ENCODE measurements around the gene SLC35F1.

Gene SLC35F1

DNA sequence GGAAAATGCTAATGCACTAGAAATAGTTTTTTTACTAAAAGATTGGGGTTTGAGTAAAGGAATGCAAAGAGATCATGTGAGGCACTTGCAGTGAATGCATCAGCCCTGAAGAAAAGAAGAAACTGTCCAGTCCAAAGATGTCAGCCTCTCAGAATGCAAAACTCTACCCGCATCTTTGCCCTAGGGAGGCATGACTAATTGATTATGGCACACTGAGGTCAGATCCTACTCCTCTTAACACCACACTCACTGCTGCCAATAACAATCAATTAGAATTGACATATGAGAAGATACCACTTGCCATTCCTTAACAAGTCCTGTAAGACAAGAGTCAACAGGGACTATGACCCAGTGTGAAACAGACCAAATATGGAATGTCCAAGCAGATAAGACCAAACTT, 378.7 kb downstream of the SLC35F1 start:
- DNase-seq, result no peak

DNA sequence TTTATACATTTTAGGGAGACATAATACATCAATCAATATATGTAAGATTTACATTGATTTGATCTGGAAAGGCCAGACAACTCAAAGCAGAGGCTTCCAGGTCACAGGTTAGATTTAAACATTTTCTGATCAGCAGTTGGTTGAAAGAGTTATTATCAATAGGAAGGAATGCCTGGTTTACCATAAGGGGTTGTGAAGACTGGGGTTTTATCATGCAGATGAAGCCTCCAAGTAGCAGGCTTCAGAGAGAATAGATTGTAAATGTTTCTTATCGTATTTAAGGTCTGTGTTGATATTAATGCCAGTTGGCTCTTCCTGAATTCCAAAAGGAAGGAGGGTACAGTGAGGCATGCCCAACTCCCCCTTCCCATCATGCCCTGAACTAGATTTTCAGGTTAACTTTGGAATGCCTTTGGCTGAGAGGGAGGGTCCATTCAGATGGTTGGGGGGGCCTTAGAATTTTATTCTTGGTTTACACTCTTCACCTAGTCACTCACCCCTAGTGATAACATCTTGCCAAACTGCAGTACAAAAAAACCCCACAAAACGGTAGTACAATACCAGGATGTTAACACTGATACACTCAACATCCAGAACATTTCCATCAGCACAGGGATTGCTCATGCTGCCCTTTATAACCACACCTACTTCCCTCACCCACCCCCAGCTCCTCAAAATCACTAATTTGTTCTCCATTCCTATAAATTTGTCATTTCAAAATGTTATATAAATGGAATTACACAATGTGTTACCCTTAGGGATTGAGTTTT, 381.5 kb downstream of the SLC35F1 start:
- DNase-seq, result no peak

- DNase-seq, result no peak
These were observed 385.5 kb downstream of the SLC35F1 start for GRCh38 chr6:118292558-118292957.

- DNase-seq, result no peak
These were observed 387.8 kb downstream of the SLC35F1 start for GRCh38 chr6:118294906-118295305.

- DNase-seq, result no peak
These were observed 388.3 kb downstream of the SLC35F1 start for GRCh38 chr6:118295336-118295735.

- no peak for DNase-seq
These were observed 389.3 kb downstream of the SLC35F1 start for GRCh38 chr6:118296129-118296901.

DNA sequence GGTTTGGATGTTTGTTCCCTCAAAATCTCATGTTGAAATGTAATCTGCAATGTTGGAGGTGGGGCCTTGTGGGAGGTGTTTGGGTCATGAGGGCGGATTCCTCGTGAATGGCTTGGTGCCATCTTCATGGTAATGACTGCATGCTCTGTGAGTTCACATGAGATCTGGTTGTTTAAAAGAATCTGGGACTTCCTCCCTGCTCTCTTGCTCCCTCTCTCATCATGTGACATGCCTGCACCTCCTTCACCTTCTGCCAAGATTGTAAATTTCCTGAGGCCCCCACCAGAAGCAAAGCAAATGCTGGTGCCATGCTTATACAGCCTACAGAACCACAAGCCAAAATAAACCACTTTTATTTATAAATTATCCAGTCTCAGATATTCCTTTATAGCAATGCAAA, 390.8 kb downstream of the SLC35F1 start:
- no peak for DNase-seq

DNA sequence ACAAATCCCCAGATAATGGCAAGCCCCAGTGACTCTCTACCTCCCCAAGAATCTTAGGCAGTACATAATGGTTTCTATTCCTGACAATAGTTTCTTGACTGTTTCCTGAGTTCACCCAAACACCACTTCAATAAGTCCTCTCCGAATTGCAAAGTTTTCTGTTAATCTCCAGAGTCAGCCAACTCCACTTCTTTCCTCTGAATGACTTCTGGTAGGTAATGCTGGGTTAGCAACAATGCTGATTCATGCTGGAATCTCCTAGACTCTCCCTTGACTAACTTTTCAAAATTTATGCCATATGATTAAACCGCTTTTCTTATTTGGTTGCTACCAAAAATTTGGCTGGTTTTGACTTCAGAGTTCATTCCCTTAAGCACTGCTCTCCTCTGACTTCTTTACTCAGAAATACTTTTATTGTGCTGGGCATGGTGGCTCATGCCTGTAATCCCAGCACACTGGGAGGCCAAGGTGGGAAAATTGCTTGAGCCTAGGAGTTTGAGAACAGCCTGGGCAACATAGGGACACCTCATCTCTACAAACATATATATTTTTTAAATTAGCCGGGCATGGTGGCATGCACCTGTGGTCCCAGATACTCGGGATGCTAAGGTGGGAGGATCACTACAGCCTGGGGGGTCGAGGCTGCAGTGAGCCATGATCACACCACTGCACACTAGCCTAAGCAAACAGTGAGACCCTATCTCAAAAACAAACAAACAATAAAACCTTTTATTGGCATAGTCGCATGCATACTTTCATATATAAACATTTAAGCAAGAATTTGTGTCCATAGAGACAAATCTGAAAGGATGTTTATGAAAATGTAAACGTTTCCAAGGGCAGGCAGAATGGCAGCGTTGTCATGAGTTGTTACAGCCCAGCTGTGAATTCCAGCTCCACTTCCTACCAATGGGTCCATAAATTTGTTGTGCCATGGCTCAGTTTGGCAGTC, 391.7 kb downstream of the SLC35F1 start:
- no peak for DNase-seq

DNA sequence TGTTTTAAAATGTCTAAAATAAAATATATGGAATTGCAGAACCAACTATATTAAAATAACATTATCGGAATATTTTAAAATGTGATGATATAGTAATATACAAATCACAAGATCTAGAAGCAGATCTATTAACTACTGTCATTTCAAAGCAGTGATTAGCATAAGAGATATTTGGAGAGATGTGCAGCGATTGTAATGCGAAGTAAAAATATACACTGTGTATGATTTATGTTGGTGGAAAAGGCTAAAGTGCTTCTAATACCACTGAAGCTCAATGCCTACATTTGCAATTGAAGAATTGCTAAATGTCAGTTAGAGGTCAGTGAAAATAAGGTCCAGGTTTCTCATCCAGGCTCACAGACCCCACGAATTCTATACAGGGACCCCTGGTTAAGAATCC, 392.4 kb downstream of the SLC35F1 start:
- no peak for DNase-seq

- DNase-seq, result no peak
These were observed 397.3 kb downstream of the SLC35F1 start for GRCh38 chr6:118304321-118304720.

DNA sequence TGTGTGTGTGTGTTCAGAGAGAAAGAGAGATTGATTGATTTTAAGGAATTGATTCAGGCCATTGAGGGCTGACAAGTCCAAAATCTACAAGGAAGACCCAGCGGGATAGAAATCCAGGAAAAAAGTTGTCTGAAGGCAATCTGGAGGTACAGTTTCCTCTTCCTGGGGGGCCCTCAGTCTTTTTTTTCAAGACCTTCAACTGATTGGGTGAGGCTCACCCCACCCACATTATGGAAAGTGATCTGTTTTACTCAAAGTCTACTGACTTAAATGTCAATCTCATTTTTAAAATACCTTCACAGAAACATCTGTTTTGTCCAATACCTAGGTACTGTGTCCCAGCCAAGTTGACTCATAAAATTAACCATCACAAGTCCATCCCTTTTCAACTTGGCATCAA, 398.0 kb downstream of the SLC35F1 start:
- DNase-seq, result no peak

DNA sequence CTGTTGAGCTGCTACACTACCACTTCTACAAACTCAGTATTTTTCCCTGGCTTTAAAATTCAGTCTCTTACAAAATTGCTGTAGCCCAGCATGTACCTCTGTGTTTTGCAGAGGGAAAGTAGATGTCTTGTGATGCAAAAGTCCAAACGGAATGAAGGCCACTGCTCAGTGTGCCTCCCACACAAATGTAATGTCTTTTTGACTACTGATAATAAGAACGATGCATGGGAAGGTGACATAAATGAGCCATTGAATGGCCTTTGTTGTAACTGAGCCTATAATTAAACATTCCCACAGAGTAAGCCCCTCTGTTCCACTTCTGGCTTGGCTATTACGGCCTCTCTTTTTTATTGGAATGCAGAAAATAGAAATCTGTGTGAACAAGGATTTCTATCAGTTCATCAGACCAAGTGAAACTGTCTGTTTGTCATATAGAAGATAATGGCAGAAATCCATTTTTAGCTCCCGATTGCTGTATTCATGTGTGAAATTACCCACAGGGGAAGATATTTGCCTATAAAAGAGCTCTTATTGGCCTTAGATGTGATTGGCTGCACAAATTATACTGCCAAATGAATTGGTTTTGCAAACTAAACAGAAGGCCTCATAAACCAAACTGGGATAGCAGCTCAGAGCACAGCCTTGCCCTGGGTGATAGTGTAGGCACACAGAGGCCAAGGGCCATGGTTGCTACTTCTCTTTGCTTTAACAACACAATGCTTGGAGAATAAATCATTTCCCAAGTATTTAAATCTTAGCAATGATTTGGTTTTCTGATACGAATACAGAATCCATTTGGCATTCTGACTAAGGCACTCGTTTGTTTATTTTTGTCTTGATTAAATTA, 399.6 kb downstream of the SLC35F1 start:
- no peak for DNase-seq

GRCh38 chr6:118307581-118307980, 400.5 kb downstream of the SLC35F1 start:
- no peak for DNase-seq

GRCh38 chr6:118309337-118310093, 402.5 kb downstream of the SLC35F1 start:
- DNase-seq, result no peak

DNA sequence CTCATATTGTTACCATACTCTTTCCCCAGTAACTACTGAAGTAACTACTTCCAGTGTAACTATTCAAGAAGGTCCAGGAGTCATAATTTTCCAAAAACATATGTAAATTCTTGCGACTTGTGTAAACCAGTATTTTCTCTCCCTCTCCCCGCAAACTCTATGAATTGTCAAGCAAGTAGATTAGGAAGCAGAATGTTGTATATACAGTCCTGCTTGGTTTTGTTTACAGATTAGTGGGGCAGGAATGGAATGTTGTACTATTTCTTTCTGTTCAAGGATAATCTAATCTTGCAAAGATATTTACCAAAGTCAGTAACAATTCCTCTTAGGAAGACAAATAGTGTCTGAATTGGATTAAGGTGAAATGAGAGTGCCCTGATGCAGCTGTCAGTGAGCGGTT, 406.1 kb downstream of the SLC35F1 start:
- no peak for DNase-seq

DNA sequence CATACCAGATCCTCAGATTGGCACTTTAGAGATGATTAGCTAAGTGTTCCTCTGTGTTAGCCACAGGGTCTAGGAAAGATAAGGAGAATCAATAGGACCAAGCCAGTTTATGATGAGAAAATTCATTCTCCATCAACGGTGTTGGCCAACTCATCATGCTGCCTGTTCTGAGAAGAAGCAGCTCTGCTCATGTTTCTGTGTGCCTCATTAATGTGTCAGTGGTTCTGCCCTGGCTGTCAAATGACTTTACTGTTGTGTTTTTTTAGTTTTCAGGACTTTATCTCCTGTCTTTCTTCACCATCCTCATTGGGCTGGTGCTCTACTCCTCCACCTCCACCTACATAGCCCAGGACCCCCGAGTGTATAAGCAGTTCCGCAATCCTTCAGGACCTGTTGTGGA, 406.7 kb downstream of the SLC35F1 start:
- no peak for DNase-seq

- no peak for DNase-seq
These were observed 409.8 kb downstream of the SLC35F1 start for GRCh38 chr6:118316796-118317384.

GRCh38 chr6:118317581-118318563, 410.8 kb downstream of the SLC35F1 start:
- no peak for DNase-seq

DNA sequence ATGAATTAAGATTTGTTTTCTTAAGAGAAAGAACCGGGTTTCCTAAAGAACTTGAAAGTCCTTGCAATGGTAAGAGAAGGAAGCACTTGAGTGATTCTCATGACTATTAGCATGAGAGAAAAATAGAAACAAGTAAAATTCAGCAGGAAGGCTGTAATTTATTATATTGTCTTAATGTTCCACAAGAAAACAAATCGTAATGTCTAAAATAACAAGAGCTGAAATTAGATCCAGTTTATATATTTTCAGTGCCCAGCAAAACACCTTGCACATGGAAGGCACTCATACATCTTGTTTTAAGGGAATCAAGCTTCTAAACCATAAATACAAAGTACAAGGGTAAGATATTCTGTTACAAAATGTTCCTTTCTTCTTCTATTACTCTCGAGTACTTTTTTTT, 411.6 kb downstream of the SLC35F1 start:
- no peak for DNase-seq

- DNase-seq, result no peak
These were observed 412.4 kb downstream of the SLC35F1 start for GRCh38 chr6:118319416-118319815.

Measured in stimulated activated CD4-positive, alpha-beta T cell treated with anti-CD3 and anti-CD28 coated beads, Interleukin-4, amount 100 ng/mL, for 4 hours (primary cell).